SH-SY5Y (cell line): Measurements from ENCODE around the gene SPTBN5.

ENCODE experiments used
- GATA2 ChIP-seq: IDR thresholded peaks from 2 replicates; pipeline ENCODE4 v1.6.1; 2011; ENCODE audit warnings: mild to moderate bottlenecking, low read depth, low read length
- GATA3 ChIP-seq: IDR thresholded peaks from 2 replicates; pipeline ENCODE4 v1.6.1; 2011; ENCODE audit warnings: low read depth, mild to moderate bottlenecking, low read length, moderate library complexity

The SPTBN5 gene

GRCh38 chr15:41819455-41820050 lies 74.3 kb downstream of the SPTBN5 start:
- TF ChIP-seq GATA3 (no peak), GATA2 (no peak)

DNA sequence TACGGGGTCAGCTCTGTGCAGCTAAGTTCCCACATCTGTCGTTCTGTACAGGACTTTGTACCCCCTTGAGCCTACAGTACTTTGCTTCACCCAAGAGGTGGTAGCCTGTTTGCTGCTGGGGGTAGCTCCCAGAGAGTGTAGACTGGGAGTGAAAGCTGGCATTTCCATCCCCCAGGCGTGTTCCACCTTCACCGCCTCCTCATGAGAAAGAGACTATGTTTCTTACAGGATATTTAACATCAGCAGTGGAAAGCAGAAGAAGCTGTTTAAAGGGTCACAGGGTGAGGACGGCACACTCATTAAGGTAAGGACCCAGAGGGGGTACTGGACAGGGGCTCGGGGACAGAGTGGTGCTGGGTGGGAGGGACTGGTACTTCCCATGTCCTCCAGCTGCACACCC lies 76.1 kb downstream of the SPTBN5 start:
- no peak for TF ChIP-seq GATA2
- TF ChIP-seq GATA3 = no peak

DNA sequence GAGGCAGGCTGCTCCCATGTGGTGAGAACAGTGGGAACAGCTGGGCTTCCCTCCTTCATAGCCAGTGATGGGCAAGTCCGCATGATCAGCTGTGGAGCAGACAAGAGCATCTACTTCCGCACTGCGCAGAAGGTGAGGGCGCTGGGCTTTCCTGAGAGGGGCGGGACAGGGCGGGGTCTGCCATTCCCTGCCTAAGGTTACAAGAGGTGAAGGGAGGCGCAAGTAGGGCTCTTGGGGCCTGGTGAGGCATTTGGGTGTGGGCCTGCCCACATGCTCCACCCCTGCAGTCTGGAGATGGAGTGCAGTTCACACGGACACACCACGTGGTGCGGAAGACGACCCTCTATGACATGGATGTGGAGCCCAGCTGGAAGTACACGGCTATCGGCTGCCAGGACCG lies 76.5 kb downstream of the SPTBN5 start:
- TF ChIP-seq GATA3 = no peak
- TF ChIP-seq GATA2 = no peak

- TF ChIP-seq GATA3 = no peak
- no peak for TF ChIP-seq GATA2
Observed at GRCh38 chr15:41816788-41817187, 77.1 kb downstream of the SPTBN5 start.

DNA sequence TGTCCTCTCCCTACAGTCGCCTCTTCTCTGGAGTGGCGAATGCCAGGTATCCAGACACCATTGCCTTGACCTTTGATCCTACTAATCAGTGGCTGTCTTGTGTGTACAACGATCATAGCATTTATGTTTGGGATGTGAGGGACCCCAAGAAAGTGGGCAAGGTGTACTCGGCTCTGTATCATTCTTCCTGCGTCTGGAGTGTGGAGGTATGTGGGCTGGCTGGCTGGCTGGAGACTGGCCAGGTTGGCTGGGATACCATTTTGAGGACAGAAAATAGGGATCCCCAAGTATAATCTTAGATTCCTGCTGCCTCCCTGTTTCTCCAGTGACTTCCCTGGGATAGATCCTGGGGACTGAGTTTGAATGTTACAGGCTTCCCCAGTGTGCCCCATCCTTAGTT lies 79.3 kb downstream of the SPTBN5 start:
- TF ChIP-seq GATA3 (no peak), GATA2 (no peak)

- TF ChIP-seq GATA3 = no peak
- TF ChIP-seq GATA2 = no peak
Observed at GRCh38 chr15:41813426-41813825, 80.4 kb downstream of the SPTBN5 start.

DNA sequence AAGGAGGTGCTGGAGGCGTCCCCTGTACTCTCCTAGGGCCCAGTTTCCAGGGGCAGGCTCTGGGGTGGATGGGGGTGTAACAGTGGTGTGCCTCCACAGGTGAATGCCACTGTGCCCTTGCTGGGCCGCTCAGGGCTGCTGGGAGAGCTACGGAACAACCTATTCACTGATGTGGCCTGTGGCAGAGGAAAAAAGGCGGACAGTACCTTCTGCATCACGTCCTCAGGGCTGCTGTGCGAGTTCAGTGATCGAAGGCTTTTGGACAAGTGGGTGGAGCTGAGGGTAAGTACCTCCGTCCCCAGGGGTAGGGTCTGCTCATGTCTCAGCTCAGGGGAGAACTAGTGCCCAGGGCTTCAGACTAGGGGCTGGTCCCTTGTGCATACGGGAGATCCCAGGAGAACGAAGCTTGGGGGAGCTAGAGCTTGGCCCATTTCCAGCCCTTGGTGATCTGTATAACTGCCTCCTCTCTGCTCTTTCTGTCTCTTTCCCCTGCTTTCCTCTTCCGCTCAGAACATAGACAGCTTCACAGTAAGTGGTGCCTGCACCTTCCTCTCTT lies 81.0 kb downstream of the SPTBN5 start:
- TF ChIP-seq GATA2 (no peak), GATA3 (no peak)

GRCh38 chr15:41811432-41812195 lies 82.2 kb downstream of the SPTBN5 start:
- no peak for TF ChIP-seq GATA3
- TF ChIP-seq GATA2 = no peak

DNA sequence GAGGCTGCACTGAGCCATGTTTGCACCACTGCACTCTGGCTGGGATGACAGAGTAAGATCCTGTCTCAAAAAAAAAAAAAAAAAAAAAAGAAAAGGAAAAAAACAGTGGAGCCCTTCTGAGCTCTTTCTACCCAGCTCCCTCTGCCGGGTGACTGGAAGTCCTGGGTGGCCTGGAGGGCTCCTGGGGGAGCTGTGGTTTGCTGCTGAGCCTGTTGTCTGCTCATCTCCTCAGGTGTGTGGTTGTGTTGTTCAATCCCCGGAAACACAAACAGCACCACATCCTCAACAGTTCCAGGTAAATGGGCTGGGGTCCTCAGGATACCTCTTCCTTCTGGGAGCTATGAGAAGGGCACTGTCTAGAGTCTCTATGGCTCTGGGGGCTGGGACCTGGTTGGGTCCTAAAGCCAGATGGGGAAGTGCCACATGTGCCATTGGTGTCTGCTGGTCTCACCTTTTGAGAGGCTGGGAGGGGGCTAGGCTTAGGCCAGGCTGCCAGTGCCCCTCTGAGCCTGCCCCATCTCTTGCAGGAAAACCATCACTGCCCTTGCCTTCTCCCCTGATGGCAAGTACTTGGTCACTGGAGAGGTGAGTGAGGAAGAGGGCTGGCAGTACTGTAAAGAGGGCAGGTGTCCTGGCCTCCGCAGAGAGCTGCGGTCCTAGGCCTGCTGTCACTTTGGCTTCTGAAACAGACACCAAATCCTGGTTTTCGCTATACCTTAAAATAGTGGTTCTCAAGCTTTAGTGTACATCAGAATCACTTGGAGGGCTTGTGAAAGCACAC lies 83.0 kb downstream of the SPTBN5 start:
- TF ChIP-seq GATA2 (no peak), GATA3 (no peak)

DNA sequence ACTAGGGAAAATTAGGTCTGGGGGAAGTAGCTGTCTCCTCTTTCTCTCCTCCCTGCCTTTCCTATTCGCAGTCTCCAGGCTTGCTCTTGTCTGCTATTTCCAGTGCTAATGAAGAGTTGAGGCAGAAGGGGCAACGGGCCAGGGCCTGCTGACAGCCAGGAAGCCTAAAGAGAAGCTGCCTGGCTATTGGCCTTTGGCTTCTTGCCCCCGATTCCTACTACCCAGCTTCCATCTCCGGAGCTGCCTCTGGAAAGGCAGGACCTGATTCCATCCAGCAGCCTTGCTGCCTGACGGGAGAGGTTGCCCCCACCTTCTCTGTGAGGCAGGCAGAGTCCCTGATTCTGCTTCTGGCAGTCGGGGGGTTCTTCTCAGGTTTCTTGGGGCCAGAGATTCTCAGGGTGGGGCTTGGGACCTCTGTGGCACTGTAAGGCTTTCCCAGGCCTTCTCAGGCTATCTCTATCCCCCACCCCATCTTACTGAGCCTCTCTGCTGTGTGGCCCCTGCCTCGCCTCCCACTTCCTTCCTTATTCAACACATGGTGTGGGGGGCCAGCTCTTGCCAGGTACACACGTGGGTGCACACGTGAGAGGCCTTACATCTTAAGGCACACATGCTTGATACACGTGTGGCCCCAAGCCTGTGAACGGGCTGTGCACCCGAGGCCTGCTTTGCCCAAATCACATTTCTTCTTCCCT lies 84.2 kb downstream of the SPTBN5 start:
- TF ChIP-seq GATA2 (no peak), GATA3 (no peak)

- TF ChIP-seq GATA2 (no peak), GATA3 (no peak)
Observed at GRCh38 chr15:41809121-41809520, 84.7 kb downstream of the SPTBN5 start.

DNA sequence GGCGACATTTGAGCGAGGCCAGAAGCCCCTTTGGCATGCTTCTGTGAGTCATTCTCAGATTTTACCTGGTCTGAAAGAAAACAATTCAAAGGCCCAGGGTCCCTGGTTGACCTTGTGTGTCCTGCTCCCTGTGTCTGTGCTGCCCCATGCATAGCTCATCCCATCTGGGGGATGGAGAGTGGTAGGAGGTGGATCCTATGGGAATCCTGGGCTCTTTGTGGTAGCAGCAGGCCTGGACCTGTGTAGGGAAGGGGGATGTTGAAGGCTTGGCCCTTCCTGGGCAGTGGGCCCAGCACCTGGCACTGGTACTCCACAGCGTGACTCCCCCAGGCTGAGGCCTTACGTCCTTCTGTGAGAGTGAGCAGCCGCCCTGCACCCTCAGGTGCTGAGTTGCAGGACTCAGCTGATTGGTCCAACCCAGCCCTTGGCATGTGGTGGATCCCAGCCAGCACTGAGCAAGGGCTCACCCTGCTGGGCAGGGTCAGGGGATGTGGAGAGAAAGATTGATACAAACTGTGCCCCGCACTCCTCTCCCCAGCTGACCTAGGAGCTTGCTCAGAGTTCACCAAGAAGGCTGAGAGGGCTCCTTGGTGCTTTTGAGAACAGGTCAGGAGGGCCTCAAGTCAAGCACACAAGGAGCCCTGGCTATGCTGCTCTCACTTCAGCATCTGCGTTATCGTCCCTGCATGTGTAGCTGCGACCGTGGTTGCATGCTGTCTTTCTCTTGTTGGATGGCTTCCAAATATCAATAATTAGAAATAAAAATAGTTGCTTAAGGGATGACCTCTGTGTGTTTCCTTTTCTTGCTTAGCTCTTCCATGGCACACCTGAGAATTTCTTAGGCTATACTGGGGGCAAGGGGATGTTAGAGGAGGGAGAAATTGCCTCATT lies 87.3 kb downstream of the SPTBN5 start:
- TF ChIP-seq GATA2 = no peak
- no peak for TF ChIP-seq GATA3

DNA sequence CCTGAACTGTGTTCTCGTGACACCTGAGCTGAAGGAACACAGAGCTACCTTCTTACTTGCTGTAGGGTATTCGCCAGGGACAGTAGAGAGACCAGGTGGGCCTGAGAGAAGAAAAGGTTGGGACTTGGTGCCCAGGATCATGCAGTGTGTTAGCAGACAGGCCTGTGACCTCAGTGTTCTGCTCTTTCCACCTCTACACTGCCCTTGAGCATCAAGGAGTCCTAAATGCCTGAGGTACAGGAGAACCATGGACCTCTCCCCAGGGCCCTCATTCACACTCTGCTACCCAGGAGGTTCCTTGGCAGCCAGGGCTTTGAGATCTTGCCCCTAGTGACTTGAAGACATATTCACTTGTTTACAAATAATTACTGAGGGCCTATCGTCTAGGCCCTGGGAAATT lies 88.1 kb downstream of the SPTBN5 start:
- no peak for TF ChIP-seq GATA3
- TF ChIP-seq GATA2 = no peak
